Measurements from ENCODE around the gene NIPAL3.

NIPAL3 gene

GRCh38 chr1:24415334-24415909 is at the start of gene NIPAL3:
Gene NIPAL3 (plus strand): TSS chr1:24415802. CDS start chr1:24419548, 3,746 bp downstream.
- H3K4me1 ChIP-seq (ENCODE audit: control insufficient read depth, insufficient read depth, low read length) = no peaks in the 10 kb centered on the region
- no peaks in the 10 kb centered on the region for H3K27me3 ChIP-seq (ENCODE audit: control insufficient read depth, insufficient read depth, low read length)
- H3K9me3 ChIP-seq (ENCODE audit: control insufficient read depth, insufficient read depth, low read length) = no peaks in the 10 kb centered on the region
- H3K4me3 ChIP-seq (ENCODE audit: low read depth, low read length) = peak within 1 kb of the TSS; percentile 92
- peak within 1 kb of the TSS; percentile 50 for H3K9ac ChIP-seq (ENCODE audit: low read depth, low read length)
- no peaks in the 10 kb centered on the region for H3K36me3 ChIP-seq (ENCODE audit: control insufficient read depth, insufficient read depth, low read length)

GRCh38 chr1:24366707-24367106 is 48.9 kb upstream of the NIPAL3 start:
- no peak overlapping the region for H3K9ac ChIP-seq (ENCODE audit: low read depth, low read length)
- H3K9me3 ChIP-seq (ENCODE audit: control insufficient read depth, insufficient read depth, low read length) = no peaks in the 10 kb centered on the region
- H3K4me1 ChIP-seq (ENCODE audit: control insufficient read depth, insufficient read depth, low read length) = no peaks in the 10 kb centered on the region
- H3K36me3 ChIP-seq (ENCODE audit: control insufficient read depth, insufficient read depth, low read length) = no peaks in the 10 kb centered on the region
- no peaks in the 10 kb centered on the region for H3K27me3 ChIP-seq (ENCODE audit: control insufficient read depth, insufficient read depth, low read length)
- no peak overlapping the region for H3K4me3 ChIP-seq (ENCODE audit: low read depth, low read length)

- Histone ChIP-seq H3K4me3 (ENCODE audit: low read depth, low read length) (no peak overlapping the region), H3K36me3 (ENCODE audit: control insufficient read depth, insufficient read depth, low read length) (no peaks in the 10 kb centered on the region), H3K9ac (ENCODE audit: low read depth, low read length) (no peak overlapping the region), H3K9me3 (ENCODE audit: control insufficient read depth, insufficient read depth, low read length) (no peaks in the 10 kb centered on the region), H3K27me3 (ENCODE audit: control insufficient read depth, insufficient read depth, low read length) (no peaks in the 10 kb centered on the region), H3K4me1 (ENCODE audit: control insufficient read depth, insufficient read depth, low read length) (peaks cover 2% of the 10 kb centered on the region)
Observed at GRCh38 chr1:24369199-24369598, 46.4 kb upstream of the NIPAL3 start.

GRCh38 chr1:24369801-24370200 is 45.8 kb upstream of the NIPAL3 start:
- Histone ChIP-seq H3K9me3 (ENCODE audit: control insufficient read depth, insufficient read depth, low read length) (no peaks in the 10 kb centered on the region), H3K36me3 (ENCODE audit: control insufficient read depth, insufficient read depth, low read length) (no peaks in the 10 kb centered on the region), H3K4me1 (ENCODE audit: control insufficient read depth, insufficient read depth, low read length) (peaks cover 2% of the 10 kb centered on the region), H3K27me3 (ENCODE audit: control insufficient read depth, insufficient read depth, low read length) (no peaks in the 10 kb centered on the region), H3K4me3 (ENCODE audit: low read depth, low read length) (no peak overlapping the region), H3K9ac (ENCODE audit: low read depth, low read length) (no peak overlapping the region)

- no peaks in the 10 kb centered on the region for H3K36me3 ChIP-seq (ENCODE audit: control insufficient read depth, insufficient read depth, low read length)
- H3K27me3 ChIP-seq (ENCODE audit: control insufficient read depth, insufficient read depth, low read length) = no peaks in the 10 kb centered on the region
- no peak overlapping the region for H3K4me3 ChIP-seq (ENCODE audit: low read depth, low read length)
- no peaks in the 10 kb centered on the region for H3K9me3 ChIP-seq (ENCODE audit: control insufficient read depth, insufficient read depth, low read length)
- H3K4me1 ChIP-seq (ENCODE audit: control insufficient read depth, insufficient read depth, low read length) = peaks cover 11% of the 10 kb centered on the region
- no peak overlapping the region for H3K9ac ChIP-seq (ENCODE audit: low read depth, low read length)
Observed at GRCh38 chr1:24373044-24373443, 42.6 kb upstream of the NIPAL3 start.

GRCh38 chr1:24373710-24374109 is 41.9 kb upstream of the NIPAL3 start:
- H3K4me3 ChIP-seq (ENCODE audit: low read depth, low read length) = no peak overlapping the region
- H3K36me3 ChIP-seq (ENCODE audit: control insufficient read depth, insufficient read depth, low read length) = no peaks in the 10 kb centered on the region
- no peaks in the 10 kb centered on the region for H3K9me3 ChIP-seq (ENCODE audit: control insufficient read depth, insufficient read depth, low read length)
- no peak overlapping the region for H3K9ac ChIP-seq (ENCODE audit: low read depth, low read length)
- no peaks in the 10 kb centered on the region for H3K27me3 ChIP-seq (ENCODE audit: control insufficient read depth, insufficient read depth, low read length)
- peaks cover 11% of the 10 kb centered on the region for H3K4me1 ChIP-seq (ENCODE audit: control insufficient read depth, insufficient read depth, low read length)

GRCh38 chr1:24374891-24375786 is 40.5 kb upstream of the NIPAL3 start:
- H3K4me1 ChIP-seq (ENCODE audit: control insufficient read depth, insufficient read depth, low read length) = peaks cover 11% of the 10 kb centered on the region
- no peak overlapping the region for H3K9ac ChIP-seq (ENCODE audit: low read depth, low read length)
- no peaks in the 10 kb centered on the region for H3K9me3 ChIP-seq (ENCODE audit: control insufficient read depth, insufficient read depth, low read length)
- H3K4me3 ChIP-seq (ENCODE audit: low read depth, low read length) = no peak overlapping the region
- H3K27me3 ChIP-seq (ENCODE audit: control insufficient read depth, insufficient read depth, low read length) = no peaks in the 10 kb centered on the region
- H3K36me3 ChIP-seq (ENCODE audit: control insufficient read depth, insufficient read depth, low read length) = no peaks in the 10 kb centered on the region

- H3K4me1 ChIP-seq (ENCODE audit: control insufficient read depth, insufficient read depth, low read length) = peaks cover 9% of the 10 kb centered on the region
- no peak overlapping the region for H3K9ac ChIP-seq (ENCODE audit: low read depth, low read length)
- no peak overlapping the region for H3K4me3 ChIP-seq (ENCODE audit: low read depth, low read length)
- no peaks in the 10 kb centered on the region for H3K9me3 ChIP-seq (ENCODE audit: control insufficient read depth, insufficient read depth, low read length)
- H3K27me3 ChIP-seq (ENCODE audit: control insufficient read depth, insufficient read depth, low read length) = no peaks in the 10 kb centered on the region
- no peaks in the 10 kb centered on the region for H3K36me3 ChIP-seq (ENCODE audit: control insufficient read depth, insufficient read depth, low read length)
Observed at GRCh38 chr1:24379733-24380315, 35.8 kb upstream of the NIPAL3 start.

- Histone ChIP-seq H3K9me3 (ENCODE audit: control insufficient read depth, insufficient read depth, low read length) (no peaks in the 10 kb centered on the region), H3K4me3 (ENCODE audit: low read depth, low read length) (no peak overlapping the region), H3K27me3 (ENCODE audit: control insufficient read depth, insufficient read depth, low read length) (no peaks in the 10 kb centered on the region), H3K4me1 (ENCODE audit: control insufficient read depth, insufficient read depth, low read length) (peaks cover 3% of the 10 kb centered on the region), H3K9ac (ENCODE audit: low read depth, low read length) (no peak overlapping the region), H3K36me3 (ENCODE audit: control insufficient read depth, insufficient read depth, low read length) (no peaks in the 10 kb centered on the region)
Observed at GRCh38 chr1:24380508-24380907, 35.1 kb upstream of the NIPAL3 start.

GRCh38 chr1:24381256-24381655 is 34.3 kb upstream of the NIPAL3 start:
- no peaks in the 10 kb centered on the region for H3K9me3 ChIP-seq (ENCODE audit: control insufficient read depth, insufficient read depth, low read length)
- no peaks in the 10 kb centered on the region for H3K27me3 ChIP-seq (ENCODE audit: control insufficient read depth, insufficient read depth, low read length)
- H3K9ac ChIP-seq (ENCODE audit: low read depth, low read length) = no peak overlapping the region
- H3K4me1 ChIP-seq (ENCODE audit: control insufficient read depth, insufficient read depth, low read length) = no peaks in the 10 kb centered on the region
- no peak overlapping the region for H3K4me3 ChIP-seq (ENCODE audit: low read depth, low read length)
- no peaks in the 10 kb centered on the region for H3K36me3 ChIP-seq (ENCODE audit: control insufficient read depth, insufficient read depth, low read length)

- Histone ChIP-seq H3K4me1 (ENCODE audit: control insufficient read depth, insufficient read depth, low read length) (no peaks in the 10 kb centered on the region), H3K9me3 (ENCODE audit: control insufficient read depth, insufficient read depth, low read length) (no peaks in the 10 kb centered on the region), H3K9ac (ENCODE audit: low read depth, low read length) (no peak overlapping the region), H3K27me3 (ENCODE audit: control insufficient read depth, insufficient read depth, low read length) (no peaks in the 10 kb centered on the region), H3K4me3 (ENCODE audit: low read depth, low read length) (no peak overlapping the region), H3K36me3 (ENCODE audit: control insufficient read depth, insufficient read depth, low read length) (no peaks in the 10 kb centered on the region)
Observed at GRCh38 chr1:24382165-24382577, 33.4 kb upstream of the NIPAL3 start.
